Non-pigmented ciliary epithelial cell (primary cell): ENCODE measurements around the gene ZNF628.
A peak's percentile ranks its signal among the peaks of the same experiment; 100 is the strongest.

ENCODE experiments used
- DNase-seq: peaks from one replicate; pipeline ENCODE4 v3.0.0-alpha.2; 2010; ENCODE audit warnings: low read depth

ZNF628 gene

GRCh38 chr19:55451163-55451964 is 25.1 kb upstream of the ZNF628 start:
- DNase-seq, result no peak

- no peak for DNase-seq
Observed at GRCh38 chr19:55451965-55452748, 24.3 kb upstream of the ZNF628 start.

GRCh38 chr19:55452749-55453346 is 23.6 kb upstream of the ZNF628 start:
- DNase-seq, result no peak

- DNase-seq, result no peak
Observed at GRCh38 chr19:55453511-55454260, 22.7 kb upstream of the ZNF628 start.

- DNase-seq, result no peak
Observed at GRCh38 chr19:55454787-55455243, 21.6 kb upstream of the ZNF628 start.

GRCh38 chr19:55455576-55456235 is 20.7 kb upstream of the ZNF628 start:
- no peak for DNase-seq

GRCh38 chr19:55456347-55456746 is 20.1 kb upstream of the ZNF628 start:
- no peak for DNase-seq

GRCh38 chr19:55457683-55458457 is 18.5 kb upstream of the ZNF628 start:
- DNase-seq, result no peak

- DNase-seq, result no peak
Observed at GRCh38 chr19:55459551-55459949, 16.9 kb upstream of the ZNF628 start.

GRCh38 chr19:55459950-55460657 is 16.3 kb upstream of the ZNF628 start:
- DNase-seq, result no peak

GRCh38 chr19:55460670-55461258 is 15.7 kb upstream of the ZNF628 start:
- DNase-seq, result no peak

GRCh38 chr19:55461259-55461973 is 15.0 kb upstream of the ZNF628 start, which contains the start of gene ISOC2:
Gene ISOC2 (minus strand): TSS chr19:55461642. CDS start chr19:55456486, 5,156 bp downstream.
- DNase-seq, result peak; percentile 98

- DNase-seq, result no peak
Observed at GRCh38 chr19:55461974-55462626, 14.3 kb upstream of the ZNF628 start.

GRCh38 chr19:55462722-55463121 is 13.7 kb upstream of the ZNF628 start:
- no peak for DNase-seq

- DNase-seq, result no peak
Observed at GRCh38 chr19:55463583-55464031, 12.8 kb upstream of the ZNF628 start.

GRCh38 chr19:55464039-55464661 is 12.3 kb upstream of the ZNF628 start:
- DNase-seq, result no peak

GRCh38 chr19:55464662-55465054 is 11.8 kb upstream of the ZNF628 start, which contains the start of gene C19orf85:
Gene C19orf85 (minus strand): TSS chr19:55464751. CDS start chr19:55464554, 197 bp downstream.
- no peak for DNase-seq
